GM12874 (cell line): ENCODE measurements around the gene MEOX2.

Experiments
- CTCF ChIP-seq: IDR thresholded peaks from 2 replicates; pipeline ENCODE4 v1.5.1; 2011; ENCODE audit warnings: low read depth, mild to moderate bottlenecking, control low read depth, low read length, moderate library complexity; ENCODE audit not compliant: insufficient read depth

MEOX2 gene

DNA sequence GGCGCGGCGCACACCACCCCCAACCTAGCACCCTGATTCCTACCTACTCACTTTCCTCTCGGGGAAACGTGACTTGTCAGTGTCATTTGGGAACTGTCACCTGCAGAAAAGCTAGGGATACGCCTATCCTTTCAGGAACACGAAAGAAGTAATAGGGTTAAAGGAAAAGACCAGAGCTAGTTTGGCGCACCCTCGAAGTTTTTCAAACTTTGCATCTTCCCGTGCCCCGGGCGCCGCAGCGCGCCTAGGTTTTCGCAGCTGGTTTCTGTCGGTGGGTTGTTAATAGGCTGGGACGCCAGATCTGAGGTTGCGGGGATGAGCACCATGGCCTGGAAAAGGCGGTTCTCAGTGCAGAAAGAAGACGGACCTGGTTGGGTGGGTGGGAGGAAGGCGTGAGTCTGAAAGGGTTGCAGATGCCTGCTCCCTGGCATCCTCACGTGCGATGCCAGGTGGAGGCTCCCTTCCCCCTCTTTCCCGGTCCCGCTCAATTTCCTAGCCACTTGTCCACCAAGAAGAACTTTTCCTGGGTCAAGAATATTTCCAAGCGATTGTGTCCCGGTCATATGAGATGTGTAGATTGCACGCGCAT is 568 bp upstream of the MEOX2 start:
- TF ChIP-seq CTCF: no peak

DNA sequence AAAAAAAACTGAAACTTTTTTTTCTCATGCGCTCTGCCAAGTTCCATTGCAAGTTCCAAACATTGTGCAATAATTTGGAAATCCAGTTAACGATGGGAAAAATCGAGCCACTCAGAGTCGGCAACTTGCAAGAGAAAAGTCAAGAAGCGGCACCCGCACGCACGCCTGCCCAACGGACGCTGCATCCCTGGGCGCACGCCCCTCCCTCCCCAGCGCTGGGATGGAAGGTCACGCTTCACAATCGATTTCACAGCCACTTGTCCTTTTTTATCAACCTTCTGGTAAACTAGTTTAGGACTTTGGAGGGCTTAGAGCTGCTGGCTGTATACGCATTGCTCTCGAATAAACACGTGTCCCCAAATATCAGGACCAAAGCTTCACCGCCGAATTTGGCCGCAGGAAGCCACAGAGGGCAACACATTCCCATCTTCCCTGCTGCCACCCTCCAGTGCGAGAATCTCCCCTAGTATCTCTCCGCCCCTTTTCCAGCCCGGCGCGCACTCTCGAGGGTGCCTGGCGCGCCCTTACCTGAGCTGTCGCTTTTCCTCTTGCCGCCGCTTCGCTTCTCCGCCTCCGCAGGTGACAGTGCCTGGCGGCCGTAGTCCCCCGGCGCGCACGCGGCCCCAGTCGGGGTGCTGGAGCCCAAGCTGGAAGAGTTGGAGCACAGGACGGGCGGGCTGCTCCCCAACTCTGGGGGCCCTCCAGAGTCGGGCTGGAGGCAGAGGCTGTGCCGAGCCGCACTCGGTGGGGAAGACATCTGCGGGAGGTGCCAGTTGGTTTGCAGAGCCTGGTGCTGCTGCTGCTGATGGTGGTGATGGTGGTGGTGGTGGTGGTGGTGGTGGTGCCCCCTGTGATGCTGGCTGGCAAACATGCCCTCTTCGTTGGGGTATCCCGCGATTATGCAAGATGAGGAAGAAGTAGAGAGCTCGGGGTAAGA is 857 bp downstream of the MEOX2 start:
- no peak for TF ChIP-seq CTCF

GRCh38 chr7:15684871-15685270 is 1.6 kb downstream of the MEOX2 start:
- TF ChIP-seq CTCF: no peak

- no peak for TF ChIP-seq CTCF
These were observed 2.2 kb downstream of the MEOX2 start for GRCh38 chr7:15684111-15684800.

DNA sequence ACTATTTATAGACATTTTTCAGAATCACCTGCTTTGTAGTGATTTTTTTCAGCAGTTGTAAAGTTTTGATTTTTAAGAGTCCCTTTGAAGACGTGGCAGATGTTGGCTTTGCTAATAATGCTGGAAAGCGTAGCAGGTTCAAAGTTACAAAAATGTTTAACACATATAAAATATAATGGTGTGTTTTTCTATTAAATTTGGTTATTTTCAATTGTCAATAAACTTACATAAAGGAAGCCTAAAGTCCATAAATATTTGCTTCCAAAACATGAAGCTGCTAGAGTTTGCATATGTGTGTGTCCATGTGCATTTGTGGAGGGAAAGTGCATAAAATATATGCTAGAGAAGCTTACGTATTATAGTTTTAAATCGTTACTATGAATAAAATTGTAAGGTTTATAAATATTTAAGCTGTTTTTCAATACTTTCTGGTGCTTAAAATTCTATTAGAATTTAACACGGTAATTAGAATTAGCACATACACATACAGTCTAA is 3.7 kb downstream of the MEOX2 start:
- TF ChIP-seq CTCF: no peak

DNA sequence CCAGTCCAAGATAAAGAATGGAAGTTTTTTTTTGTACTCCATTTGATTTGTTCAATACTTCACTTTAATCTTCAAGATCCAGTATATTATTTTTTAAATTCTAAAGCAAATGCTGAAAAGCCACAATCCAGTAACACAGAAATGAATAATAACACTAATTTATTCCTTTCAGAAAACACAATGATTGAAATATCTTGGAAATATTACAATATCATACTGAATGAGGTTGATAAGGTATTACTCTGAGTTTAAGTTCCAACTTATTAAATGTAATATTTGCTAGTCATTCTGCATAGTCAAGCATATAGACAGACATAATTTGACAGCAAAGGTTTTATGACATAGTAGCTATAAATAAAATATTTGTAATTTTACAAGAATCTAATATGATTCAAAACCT is 4.4 kb downstream of the MEOX2 start:
- TF ChIP-seq CTCF: no peak

DNA sequence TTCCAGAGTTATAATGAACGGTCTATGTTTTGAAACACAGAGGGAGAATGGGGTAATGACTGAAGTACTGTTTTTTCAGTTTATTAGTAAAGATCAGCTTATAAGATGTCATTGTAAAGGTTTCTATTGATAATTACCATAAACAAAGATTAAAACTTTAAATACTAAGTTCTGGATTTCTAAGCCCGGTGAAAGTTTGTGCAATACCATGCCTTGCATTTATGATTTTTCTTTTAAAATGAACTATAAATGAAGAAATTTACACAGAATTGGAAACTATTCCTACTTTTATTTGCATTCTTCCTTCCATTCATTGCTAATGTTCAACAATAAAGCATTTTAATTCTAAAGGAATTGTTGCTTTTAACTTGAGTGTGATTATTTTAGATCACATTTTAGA is 4.9 kb downstream of the MEOX2 start:
- no peak for TF ChIP-seq CTCF
